ENCODE data around the gene GRM8. TPM values are rescaled to one million over a fixed set of nuclear protein-coding genes. Genes with fewer than 3 reads are reported as not detected.

The GRM8 gene
- total and polyA plus RNA-seq, 9 of the 15 experiments (the other 6 are each of a cell fraction or from before 2014, with no cell fraction given): 0.13 TPM; not detected in 7

- ATAC-seq (no peak), DNase-seq (ENCODE audit: extremely low read depth in 1 of 4, low spot score in 3 of 4) (no peak), FAIRE-seq (no peak)
- H3K4me2 ChIP-seq (ENCODE audit: insufficient read depth, low read length): no peak overlapping the region
- H3K9me1 ChIP-seq (ENCODE audit: control insufficient read depth, insufficient read depth, low read length): no peaks in the 10 kb centered on the region
- H3K36me3 ChIP-seq (ENCODE audit: control insufficient read depth, insufficient read depth, low read length): no peaks in the 10 kb centered on the region
- no peaks in the 10 kb centered on the region for H3K27me3 ChIP-seq (ENCODE audit: control insufficient read depth in 2 of 2, insufficient read depth in 2 of 2, low read length in 2 of 2)
- no TSS peak for BruUV-seq (replicated peaks)
- no peak overlapping the region for H3K9ac ChIP-seq (ENCODE audit: insufficient read depth in 1 of 2, low read depth in 2 of 2, low read length in 2 of 2)
- under 1% methylated on average over 4 of the region's 4 CpGs for WGBS (ENCODE audit: insufficient coverage, low coverage, missing lambda C conversion rate)
- no peak overlapping the region for H3K27ac ChIP-seq (ENCODE audit: extremely low read depth, low read depth, low read length)
- ChIA-PET CTCF (ENCODE audit: low intra/inter-chr PET ratio) (no interaction called here), POLR2A (no interaction called here)
- in situ Hi-C loops (cut with MboI): no loop called here
- H2AFZ ChIP-seq (ENCODE audit: low read depth, low read length): no peak overlapping the region
- no peaks in the 10 kb centered on the region for H3K79me2 ChIP-seq (ENCODE audit: control insufficient read depth, insufficient read depth, low read length)
- H3K9me3 ChIP-seq (replicated peaks; ENCODE audit: control insufficient read depth, insufficient read depth, low read depth, low read length): no peaks in the 10 kb centered on the region
- TF ChIP-seq, protein P1, sequence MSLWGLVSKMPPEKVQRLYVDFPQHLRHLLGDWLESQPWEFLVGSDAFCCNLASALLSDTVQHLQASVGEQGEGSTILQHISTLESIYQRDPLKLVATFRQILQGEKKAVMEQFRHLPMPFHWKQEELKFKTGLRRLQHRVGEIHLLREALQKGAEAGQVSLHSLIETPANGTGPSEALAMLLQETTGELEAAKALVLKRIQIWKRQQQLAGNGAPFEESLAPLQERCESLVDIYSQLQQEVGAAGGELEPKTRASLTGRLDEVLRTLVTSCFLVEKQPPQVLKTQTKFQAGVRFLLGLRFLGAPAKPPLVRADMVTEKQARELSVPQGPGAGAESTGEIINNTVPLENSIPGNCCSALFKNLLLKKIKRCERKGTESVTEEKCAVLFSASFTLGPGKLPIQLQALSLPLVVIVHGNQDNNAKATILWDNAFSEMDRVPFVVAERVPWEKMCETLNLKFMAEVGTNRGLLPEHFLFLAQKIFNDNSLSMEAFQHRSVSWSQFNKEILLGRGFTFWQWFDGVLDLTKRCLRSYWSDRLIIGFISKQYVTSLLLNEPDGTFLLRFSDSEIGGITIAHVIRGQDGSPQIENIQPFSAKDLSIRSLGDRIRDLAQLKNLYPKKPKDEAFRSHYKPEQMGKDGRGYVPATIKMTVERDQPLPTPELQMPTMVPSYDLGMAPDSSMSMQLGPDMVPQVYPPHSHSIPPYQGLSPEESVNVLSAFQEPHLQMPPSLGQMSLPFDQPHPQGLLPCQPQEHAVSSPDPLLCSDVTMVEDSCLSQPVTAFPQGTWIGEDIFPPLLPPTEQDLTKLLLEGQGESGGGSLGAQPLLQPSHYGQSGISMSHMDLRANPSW (CRISPR knock-in tag; IDR thresholded peaks at IDR 0.05): no peak
- no peak for TF ChIP-seq RBM39 (optimal IDR thresholded peaks at IDR 0.05; ENCODE audit: low read depth, low read length)
- TF ChIP-seq GABPB1 (CRISPR knock-in tag; IDR thresholded peaks at IDR 0.05): no peak
- TF ChIP-seq IRF2 (CRISPR knock-in tag; IDR thresholded peaks at IDR 0.05): no peak
- no peak for TF ChIP-seq HNRNPL (IDR thresholded peaks at IDR 0.05; ENCODE audit: low read depth, low read length)
- TF ChIP-seq ZNF444 (CRISPR knock-in tag; IDR thresholded peaks at IDR 0.05): no peak
- TF ChIP-seq FOXK2 (conservative IDR thresholded peaks at IDR 0.05 in 1 of 2, IDR thresholded peaks at IDR 0.05 in 1 of 2; ENCODE audit: low read depth in 2 of 2): no peak
- TF ChIP-seq ZMIZ1 (IDR thresholded peaks at IDR 0.05; ENCODE audit: low read depth in 2 of 2, low read length in 2 of 2): no peak
- no peak for TF ChIP-seq BACH1 (tag; IDR thresholded peaks at IDR 0.05)
- no peak for TF ChIP-seq OTX1 (CRISPR knock-in tag; IDR thresholded peaks at IDR 0.05)
- intact Hi-C loops (cut with micrococcal nuclease): no loop called here
- H4K20me1 ChIP-seq (replicated peaks; ENCODE audit: control insufficient read depth, insufficient read depth, low read length): no peaks in the 10 kb centered on the region
- H3K4me3 ChIP-seq: no peak overlapping the region
- no peaks in the 10 kb centered on the region for H3K4me1 ChIP-seq (replicated peaks in 1 of 2; ENCODE audit: control insufficient read depth in 2 of 2, insufficient read depth in 2 of 2, low read length in 2 of 2)
Measured at GRCh38 chr7:127154958-127155357, 97.8 kb downstream of the GRM8 start.

Data from K562 (cell line).